ENCODE measurements around the gene SSBP2. TPM values are rescaled to one million over a fixed set of nuclear protein-coding genes. Genes with fewer than 3 reads are reported as not detected.

The SSBP2 gene
- total RNA-seq = 29.6 and 30.6 TPM in 2 replicates

DNA sequence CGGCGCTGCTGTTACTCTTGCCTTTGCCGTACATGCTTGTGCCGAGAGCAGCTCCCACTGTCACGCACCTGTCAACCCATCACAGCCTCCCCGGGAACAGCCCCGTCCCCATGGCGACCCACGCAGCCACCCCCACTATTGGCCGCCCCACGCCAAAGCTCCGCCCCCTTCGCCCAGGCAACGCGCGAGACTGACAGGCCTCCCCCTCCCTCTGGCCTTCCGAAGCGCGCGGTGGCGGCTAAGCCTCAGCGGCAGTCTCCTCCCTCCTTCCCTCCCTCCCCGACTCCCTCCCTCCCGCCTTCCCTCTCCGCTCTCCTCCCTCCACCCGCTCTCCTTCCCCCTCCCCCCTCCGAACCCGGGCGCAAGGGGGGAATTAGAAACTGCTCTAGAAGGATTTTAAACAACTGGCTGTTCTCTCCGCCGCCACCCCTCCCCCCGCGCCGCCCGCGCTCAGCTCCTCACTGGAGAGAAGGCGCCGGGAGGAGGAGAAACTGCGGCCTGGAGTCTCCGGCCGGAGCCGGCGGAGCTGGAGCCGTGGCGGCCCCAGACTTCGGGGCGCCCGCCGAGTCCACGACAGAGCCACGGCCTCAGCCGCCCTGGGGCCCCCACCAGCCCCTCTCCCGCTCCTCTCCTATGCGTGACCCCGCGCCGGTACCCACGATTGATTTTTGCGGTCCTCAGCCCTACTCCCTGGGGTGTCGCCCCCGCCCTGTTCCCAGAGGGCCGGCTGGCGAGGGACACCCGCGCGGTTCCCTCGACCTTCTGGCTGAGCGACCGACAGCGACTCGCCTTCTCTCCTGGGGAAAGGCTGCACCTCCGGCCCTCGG is at the start of gene SSBP2:
SSBP2 (minus strand) TSS at position 89 of the 827 bp plus-strand sequence; CDS start at position 34, 55 bp downstream.
- intact Hi-C loops (cut with micrococcal nuclease) = loop anchor here (1.0 to 10.0 kb wide), 14 partner anchors 28 to 1326 kb away; partner anchors contain the start of genes RPS23, TMEM167A, XRCC4 and ZCCHC9

GRCh38 chr5:81795666-81796065 is 44.8 kb upstream of the SSBP2 start:
- intact Hi-C loops (cut with micrococcal nuclease) = no loop called here

DNA sequence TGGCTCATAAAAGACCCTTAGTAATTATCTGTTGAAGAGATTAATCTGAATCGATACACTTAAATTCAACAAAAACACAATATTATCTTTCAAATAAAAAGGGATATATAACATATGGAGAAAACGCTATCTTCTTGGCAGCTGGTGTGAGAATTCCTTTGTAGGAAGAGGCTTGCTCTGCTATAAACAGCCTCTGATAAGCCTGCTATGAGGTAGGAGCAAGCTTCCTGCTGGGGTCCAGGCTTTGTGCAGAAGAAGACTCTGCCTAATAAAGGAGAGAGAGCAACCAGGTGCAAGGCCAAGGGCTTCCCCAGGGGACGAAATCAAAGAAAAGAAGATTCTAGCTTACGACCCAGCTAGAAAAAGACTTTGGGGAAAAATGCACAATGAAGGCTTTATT is 43.3 kb upstream of the SSBP2 start:
- intact Hi-C loops (cut with micrococcal nuclease) = no loop called here

DNA sequence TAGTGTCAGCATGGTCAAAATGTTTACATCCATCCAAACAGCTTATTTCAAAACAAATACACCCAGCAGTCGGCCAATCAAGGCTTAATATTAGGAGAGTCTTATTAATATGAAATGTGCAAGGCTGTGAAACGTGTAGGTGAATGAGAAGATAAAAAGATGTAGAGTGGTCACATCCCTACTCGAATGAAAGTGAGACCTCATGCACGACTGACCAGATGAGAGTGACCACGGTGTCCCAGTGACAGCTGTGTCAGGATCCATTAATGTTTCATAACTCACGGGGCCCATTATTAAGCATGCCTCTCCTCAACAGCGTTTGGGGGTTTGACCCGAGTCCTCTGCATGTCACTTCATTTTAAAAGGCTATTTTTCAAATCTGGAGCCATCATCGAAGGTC is 39.4 kb upstream of the SSBP2 start:
- intact Hi-C loops (cut with micrococcal nuclease) = no loop called here

GRCh38 chr5:81789033-81789432 is 38.1 kb upstream of the SSBP2 start:
- intact Hi-C loops (cut with micrococcal nuclease) = no loop called here

DNA sequence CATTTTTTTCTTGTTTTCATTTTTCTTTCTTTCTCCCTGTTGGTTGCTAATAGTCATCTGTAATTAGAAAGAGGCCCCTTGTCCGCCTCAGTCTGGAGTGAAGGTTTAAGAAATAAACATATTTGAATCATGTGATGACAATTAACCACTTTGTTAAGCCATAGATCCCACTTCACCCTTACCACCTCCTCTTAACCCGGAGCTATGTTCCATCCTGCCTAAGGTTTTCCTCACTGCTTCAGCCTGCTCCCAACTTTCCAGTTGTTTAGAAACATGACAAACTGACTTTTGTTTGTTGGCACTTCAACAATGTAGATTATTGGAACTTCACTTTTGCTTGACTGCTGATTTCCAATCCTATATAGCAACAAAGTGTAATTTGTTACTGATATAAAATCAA is 37.4 kb upstream of the SSBP2 start:
- intact Hi-C loops (cut with micrococcal nuclease) = no loop called here

DNA sequence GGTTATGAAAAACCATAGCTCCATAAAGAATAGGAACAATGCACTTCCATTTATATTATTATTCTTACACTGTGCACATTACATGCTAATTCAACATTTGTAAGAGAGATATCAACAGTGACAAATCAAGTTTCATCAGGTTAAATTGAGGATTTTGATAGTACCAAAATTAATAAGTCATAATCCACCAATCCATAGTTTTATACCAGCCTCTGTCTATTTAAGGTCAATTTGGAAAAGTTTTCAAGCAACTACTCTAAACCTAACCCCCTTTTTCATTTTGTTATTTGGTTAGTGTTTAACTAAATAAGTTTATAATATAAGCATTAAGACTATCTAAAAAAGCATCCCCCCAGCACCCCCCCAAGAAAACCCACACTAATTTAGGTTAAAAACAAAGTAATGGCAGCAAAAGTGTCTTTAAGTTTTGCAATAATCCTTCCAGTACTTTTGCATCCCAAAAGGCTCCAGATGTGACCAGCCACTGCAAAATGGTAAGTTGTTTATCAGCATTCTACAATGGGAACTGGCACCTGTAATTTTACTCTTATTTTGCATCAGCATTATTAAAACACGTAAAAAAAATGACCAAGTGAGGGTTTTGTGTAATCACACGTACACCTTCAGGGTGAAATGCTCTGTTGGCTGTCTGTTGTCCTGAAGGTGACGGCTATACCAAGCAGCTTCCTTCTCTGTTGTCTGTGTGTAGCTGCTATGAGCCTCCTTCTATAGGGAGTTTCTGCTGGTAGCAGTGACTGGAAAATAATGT is 36.8 kb upstream of the SSBP2 start:
- intact Hi-C loops (cut with micrococcal nuclease) = no loop called here

DNA sequence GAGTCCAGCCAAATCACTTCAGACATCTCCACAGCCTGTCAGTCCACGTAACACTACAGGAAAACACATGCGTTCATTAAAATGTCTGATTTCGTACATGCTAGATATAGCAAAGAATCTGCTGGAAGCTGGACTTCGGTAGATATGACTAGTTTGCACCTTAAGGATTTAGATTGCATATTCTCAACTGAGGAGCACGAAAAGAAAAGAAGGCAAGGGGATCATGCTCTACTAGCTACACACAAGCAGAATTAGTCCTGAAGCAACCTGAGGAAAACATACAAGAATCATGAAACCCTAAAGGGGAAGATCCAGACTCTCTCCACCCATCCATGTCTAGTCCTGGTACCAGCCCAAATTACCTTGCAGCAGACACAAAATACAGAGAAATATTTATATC is 36.1 kb upstream of the SSBP2 start:
- intact Hi-C loops (cut with micrococcal nuclease) = no loop called here

DNA sequence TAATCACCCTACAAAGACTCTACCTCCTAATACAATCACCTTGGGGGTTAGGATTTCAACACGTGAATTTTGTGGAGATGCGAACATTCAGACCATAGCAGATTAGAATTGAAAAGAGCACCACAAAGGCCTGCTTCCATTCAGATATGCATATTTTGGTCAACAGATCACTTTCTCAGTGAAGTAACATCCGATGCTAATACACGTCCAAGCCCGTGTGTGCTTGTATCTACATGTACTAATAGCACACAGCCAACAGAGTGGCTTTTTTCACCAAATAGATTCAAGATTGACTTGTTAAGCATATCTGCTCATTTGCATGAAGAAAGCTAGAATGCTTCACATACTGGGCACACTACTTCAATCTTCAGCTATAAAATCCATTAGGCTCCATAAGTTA is 35.6 kb upstream of the SSBP2 start:
- intact Hi-C loops (cut with micrococcal nuclease) = no loop called here

DNA sequence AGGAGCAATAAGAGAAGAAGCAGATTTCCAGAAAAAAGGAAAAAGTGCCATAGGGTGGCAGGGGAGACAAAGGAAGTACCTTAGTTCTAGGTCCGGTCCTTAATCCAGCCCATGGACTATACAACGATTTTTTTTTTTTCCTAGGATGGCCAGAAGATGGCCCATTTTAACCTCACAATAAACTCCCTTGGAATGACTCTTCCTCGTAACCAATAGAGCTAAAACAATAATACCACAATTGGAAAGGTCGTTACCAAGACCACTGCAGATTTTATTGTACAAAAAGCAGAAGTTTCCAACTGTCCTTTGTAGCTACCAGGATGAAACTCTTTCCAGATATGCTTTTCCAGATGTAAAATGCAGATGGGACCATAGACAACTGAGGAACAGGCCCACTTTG is 34.4 kb upstream of the SSBP2 start:
- intact Hi-C loops (cut with micrococcal nuclease) = no loop called here

DNA sequence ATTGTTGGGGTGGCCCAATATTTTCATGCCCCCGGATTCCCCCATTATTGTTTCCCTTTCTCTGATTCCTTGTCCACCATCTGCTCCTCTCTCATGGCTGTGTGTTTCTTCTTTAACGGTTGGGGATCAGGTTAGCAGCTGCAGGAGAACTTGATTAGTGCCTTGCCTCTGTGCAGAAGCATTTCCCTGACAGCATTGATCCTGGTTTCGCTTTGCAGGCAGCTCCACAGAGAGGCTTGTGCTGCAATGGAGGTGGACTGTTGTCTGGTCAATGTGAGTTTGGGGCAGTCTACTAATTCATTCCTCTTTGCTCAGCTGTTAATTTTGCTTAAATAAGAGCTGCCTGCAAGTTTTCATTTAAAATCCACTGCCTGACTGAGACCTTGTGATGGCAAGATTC is 32.5 kb upstream of the SSBP2 start:
- intact Hi-C loops (cut with micrococcal nuclease) = no loop called here

GRCh38 chr5:81782811-81783210 is 31.9 kb upstream of the SSBP2 start:
- intact Hi-C loops (cut with micrococcal nuclease) = no loop called here

DNA sequence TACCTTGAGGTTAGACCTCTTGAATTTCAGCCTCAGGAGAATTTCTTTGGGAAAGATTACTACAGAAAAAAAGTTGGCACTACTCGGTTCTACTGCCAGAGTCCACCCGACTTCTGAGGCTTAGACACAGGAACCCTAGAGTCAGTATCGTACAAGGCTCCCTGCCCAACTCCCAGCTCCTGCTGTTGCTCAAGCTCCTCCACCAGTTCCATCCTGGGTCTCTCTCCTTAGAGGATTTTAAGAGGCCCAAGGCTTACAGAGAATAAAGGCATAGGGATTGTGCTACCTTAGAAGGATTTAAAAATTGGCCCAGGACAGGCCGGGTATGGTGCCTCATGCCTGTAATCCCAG is 29.0 kb upstream of the SSBP2 start:
- intact Hi-C loops (cut with micrococcal nuclease) = loop anchor here (1.0 to 2.0 kb wide), 4 partner anchors 29 to 499 kb away; partner anchors contain the start of genes RPS23 and SSBP2

DNA sequence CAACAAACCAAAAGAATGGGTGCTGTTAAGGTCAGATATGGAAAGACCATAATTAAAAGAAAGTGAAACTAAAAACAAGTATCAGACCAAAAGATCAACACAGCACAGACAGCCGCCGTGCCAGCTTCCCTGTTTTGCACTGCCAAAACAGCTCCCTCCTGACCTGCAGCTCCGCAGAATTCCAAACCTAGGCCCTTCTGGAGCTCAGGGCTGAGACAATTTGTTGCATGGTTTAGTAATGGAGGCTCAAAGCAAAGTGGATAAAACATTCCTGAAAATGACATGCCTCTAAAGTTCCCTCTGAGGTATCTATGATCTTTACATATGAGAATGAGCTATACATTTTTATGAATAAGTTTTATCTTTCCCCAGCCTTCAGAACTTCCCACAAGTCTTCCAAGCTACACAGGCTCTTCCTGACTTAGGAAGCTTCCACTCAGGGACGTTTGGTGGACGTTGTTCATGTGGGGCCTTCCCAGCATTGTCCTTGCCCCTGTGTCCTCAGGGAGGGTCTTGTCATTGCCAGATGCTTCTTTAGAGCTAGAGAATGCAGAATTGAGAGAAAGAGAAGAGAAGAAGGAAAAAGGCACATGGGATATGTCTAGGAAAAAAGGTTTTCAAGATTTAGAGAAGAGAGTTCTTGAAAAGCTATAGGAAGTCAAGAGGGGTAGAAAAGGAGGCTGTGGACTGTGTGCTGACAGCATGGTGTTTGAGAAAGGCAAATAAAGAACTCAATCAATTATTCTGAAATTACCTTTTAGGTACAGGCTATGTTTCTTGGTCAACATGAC is 28.4 kb upstream of the SSBP2 start:
- intact Hi-C loops (cut with micrococcal nuclease) = loop anchor here (1.0 to 2.0 kb wide), 4 partner anchors 28 to 499 kb away; partner anchors contain the start of genes RPS23 and SSBP2

DNA sequence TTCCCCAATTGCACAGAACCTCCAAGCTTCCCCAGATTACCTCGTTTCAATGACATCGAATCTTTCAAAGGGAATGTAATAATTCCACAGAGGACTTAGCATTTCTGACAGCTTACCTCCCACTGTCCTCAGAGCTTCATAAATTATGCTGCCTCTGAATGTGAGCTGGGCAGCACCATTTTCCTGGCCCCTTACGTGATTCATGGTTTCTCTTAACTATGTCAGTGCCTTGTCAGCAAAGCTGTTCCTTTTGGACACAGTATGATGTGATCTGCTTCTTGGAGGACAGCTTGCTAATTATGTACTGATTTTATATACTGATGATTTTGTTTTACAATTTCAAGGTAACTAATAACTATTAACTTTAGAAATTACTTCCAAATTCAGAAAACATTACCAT is 27.7 kb upstream of the SSBP2 start:
- intact Hi-C loops (cut with micrococcal nuclease) = loop anchor here (1.0 to 2.0 kb wide), 4 partner anchors 27 to 500 kb away; partner anchors contain the start of genes RPS23 and SSBP2

GRCh38 chr5:81776258-81776657 is 25.4 kb upstream of the SSBP2 start:
- intact Hi-C loops (cut with micrococcal nuclease) = no loop called here

DNA sequence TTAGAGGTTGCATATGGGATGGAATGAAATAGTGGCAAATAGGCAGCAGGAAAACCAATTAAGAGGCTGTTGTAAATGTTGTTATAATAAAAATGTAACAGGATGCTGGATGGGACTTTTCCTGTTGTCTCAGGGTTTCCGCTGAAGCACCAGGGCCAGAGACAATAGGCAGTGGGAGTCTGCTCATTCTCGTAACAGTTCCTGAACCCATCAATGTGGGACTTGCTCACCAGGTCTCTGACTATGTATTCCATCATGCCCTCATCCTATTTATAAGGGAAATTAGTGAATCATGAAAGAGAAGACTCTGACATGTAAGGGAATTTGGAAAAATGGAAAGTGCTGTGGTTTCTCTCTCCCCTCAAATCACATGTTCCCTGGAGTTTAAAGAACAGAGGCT is 23.5 kb upstream of the SSBP2 start:
- intact Hi-C loops (cut with micrococcal nuclease) = no loop called here

DNA sequence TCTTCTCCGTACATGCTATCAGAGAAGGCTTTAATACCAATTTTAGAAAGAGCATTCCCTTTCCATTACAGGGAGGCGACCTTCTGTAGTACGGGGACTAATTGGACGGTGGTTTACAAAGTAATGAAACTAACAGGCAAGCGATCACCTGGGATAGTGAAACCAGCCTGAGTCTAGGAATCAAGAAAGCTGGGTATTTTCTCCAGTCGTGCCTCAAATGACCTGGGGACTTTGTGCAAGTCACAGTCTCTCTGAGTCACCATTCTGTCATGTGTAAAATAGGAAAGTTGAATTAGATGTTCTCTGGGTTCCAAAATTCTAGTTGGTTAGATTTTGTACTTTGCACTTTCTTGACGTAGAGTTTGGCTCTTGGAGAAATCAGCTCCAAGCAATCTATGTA is 22.7 kb upstream of the SSBP2 start:
- intact Hi-C loops (cut with micrococcal nuclease) = no loop called here

DNA sequence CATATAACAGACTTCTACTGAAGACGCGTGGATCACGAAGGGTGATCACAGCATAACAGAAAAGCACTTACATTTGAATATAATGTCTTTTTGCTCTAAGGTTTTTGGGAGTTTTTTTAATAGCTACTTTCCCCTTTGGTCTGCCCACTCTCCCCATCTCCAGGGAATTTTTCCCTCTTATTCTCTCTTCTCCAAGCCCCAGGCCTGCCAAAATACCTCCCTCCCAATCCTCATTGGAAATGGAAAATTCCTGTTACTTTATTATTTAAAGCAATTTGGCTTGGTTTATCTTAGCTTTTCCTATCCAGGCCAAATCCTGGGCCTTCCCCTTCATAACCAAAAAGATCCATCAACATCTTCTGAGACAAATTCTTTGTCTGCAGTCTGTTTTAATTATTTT is 22.3 kb upstream of the SSBP2 start:
- intact Hi-C loops (cut with micrococcal nuclease) = no loop called here

DNA sequence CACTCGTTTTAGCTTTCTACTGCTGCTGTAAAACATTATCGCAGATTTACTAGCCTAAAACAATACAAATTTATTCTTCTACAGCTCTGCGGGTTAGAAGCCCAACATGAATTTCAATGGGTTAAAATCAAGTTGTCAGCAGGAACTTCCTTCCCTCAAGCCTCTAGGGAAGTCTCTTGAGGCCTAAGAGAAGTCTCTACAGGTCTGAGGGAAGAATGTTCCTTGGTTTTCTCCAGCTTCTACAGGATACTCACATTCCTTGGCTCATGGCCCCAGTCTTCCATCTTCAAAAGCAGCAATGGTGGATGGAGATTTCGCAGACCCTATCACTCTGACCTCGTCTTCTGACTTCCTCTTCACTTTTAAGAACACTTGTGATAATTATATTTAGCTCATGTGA is 21.6 kb upstream of the SSBP2 start:
- intact Hi-C loops (cut with micrococcal nuclease) = no loop called here

DNA sequence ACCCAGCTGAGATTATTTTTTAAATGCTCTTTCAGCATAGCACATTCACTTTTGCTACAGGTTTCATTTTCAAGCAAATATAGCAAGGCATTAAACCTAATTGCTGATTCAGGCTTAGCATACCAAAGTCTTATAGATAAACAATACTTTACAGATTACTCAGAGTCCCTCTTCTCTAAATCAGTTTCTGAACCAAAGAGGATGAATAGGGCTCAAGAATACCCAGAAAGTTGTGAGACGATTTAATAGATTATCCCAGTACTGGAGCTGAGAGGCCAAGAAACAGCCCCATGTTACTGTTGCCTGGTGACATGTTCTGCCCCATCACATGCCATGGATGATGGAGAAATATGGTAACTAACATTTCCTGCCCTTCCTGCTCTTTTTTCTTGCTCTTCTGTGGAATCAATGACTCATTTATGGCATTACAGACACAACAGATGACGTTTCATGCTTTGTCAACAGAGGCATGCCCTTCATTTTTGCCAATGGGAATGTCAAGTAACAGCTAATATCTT is 18.1 kb upstream of the SSBP2 start:
- intact Hi-C loops (cut with micrococcal nuclease) = no loop called here
